Ishikawa (cell line): Measurements from ENCODE around the gene DTX1.

Experiments used
- CEBPB ChIP-seq: IDR thresholded peaks from 2 replicates; pipeline ENCODE4 v1.6.1; 2012
- CREB1 ChIP-seq: IDR thresholded peaks from 2 replicates; pipeline ENCODE4 v1.6.1; 2012; ENCODE audit warnings: low read depth
- EGR1 ChIP-seq: IDR thresholded peaks from 2 replicates; pipeline ENCODE4 v1.6.1; 2012
- EP300 ChIP-seq: IDR thresholded peaks from 2 replicates; pipeline ENCODE4 v1.6.1; 2012; ENCODE audit warnings: borderline replicate concordance
- FOXM1 ChIP-seq: IDR thresholded peaks from 2 replicates; pipeline ENCODE4 v1.6.1; 2012; ENCODE audit warnings: low read depth, borderline replicate concordance
- MAX ChIP-seq: IDR thresholded peaks from 2 replicates; pipeline ENCODE4 v1.6.1; 2012
- NFIC ChIP-seq: IDR thresholded peaks from 2 replicates; pipeline ENCODE4 v1.6.1; 2012
- RAD21 ChIP-seq: IDR thresholded peaks from 2 replicates; pipeline ENCODE4 v1.6.1; 2012; ENCODE audit warnings: low read depth
- REST ChIP-seq: IDR thresholded peaks from 2 replicates; pipeline ENCODE4 v1.6.1; 2012; ENCODE audit warnings: low read depth, mild to moderate bottlenecking
- TAF1 ChIP-seq: IDR thresholded peaks from 2 replicates; pipeline ENCODE4 v1.6.1; 2012; ENCODE audit warnings: low read depth, mild to moderate bottlenecking
- TCF12 ChIP-seq: IDR thresholded peaks from 2 replicates; pipeline ENCODE4 v1.6.1; 2012; ENCODE audit warnings: low read depth
- TEAD4 ChIP-seq: IDR thresholded peaks from 2 replicates; pipeline ENCODE4 v1.6.1; 2012
- USF1 ChIP-seq: IDR thresholded peaks from 2 replicates; pipeline ENCODE4 v1.6.1; 2012
- YY1 ChIP-seq: IDR thresholded peaks from 2 replicates; pipeline ENCODE4 v1.6.1; 2012; ENCODE audit warnings: low read depth
- ZBTB7A ChIP-seq: IDR thresholded peaks from 2 replicates; pipeline ENCODE4 v1.6.1; 2012; ENCODE audit warnings: low read depth

The DTX1 gene

GRCh38 chr12:113027726-113028125, 28.8 kb upstream of the DTX1 start:
- TF ChIP-seq TCF12 (no peak), EP300 (no peak), FOXM1 (no peak), ZBTB7A (no peak), TAF1 (no peak), YY1 (no peak), NFIC (no peak)

GRCh38 chr12:113030875-113031525, 25.5 kb upstream of the DTX1 start:
- TF ChIP-seq TAF1 (no peak), RAD21 (peak; percentile 71)

- TF ChIP-seq RAD21 (no peak), FOXM1 (no peak), TCF12 (no peak)
These were observed 16.6 kb upstream of the DTX1 start for GRCh38 chr12:113039911-113040445.

- TF ChIP-seq TAF1 = no peak
- no peak for TF ChIP-seq EP300
- TF ChIP-seq MAX = no peak
- no peak for TF ChIP-seq NFIC
- no peak for TF ChIP-seq TCF12
- no peak for TF ChIP-seq REST
- TF ChIP-seq CEBPB = no peak
- TF ChIP-seq EGR1 = no peak
- no peak for TF ChIP-seq CREB1
- no peak for TF ChIP-seq TEAD4
- TF ChIP-seq FOXM1 = no peak
These were observed 15.8 kb upstream of the DTX1 start for GRCh38 chr12:113040722-113041171.

GRCh38 chr12:113041560-113041959, 15.0 kb upstream of the DTX1 start:
- TF ChIP-seq USF1 = no peak
- TF ChIP-seq TCF12 = no peak
- TF ChIP-seq CREB1 = no peak
- TF ChIP-seq ZBTB7A = no peak
- TF ChIP-seq EGR1 = no peak
- no peak for TF ChIP-seq NFIC
- TF ChIP-seq MAX = no peak
- no peak for TF ChIP-seq CEBPB
- no peak for TF ChIP-seq TAF1
- no peak for TF ChIP-seq FOXM1
- no peak for TF ChIP-seq RAD21

GRCh38 chr12:113043240-113043639, 13.3 kb upstream of the DTX1 start:
- TF ChIP-seq MAX (no peak), REST (no peak), USF1 (no peak), CEBPB (no peak), EGR1 (no peak), RAD21 (no peak), TAF1 (no peak), TCF12 (no peak), TEAD4 (no peak), CREB1 (no peak), FOXM1 (no peak), YY1 (no peak), EP300 (no peak), NFIC (no peak), ZBTB7A (no peak)

GRCh38 chr12:113044516-113044915, 12.0 kb upstream of the DTX1 start:
- TF ChIP-seq NFIC = no peak
- no peak for TF ChIP-seq EGR1
- no peak for TF ChIP-seq MAX
- TF ChIP-seq RAD21 = no peak
- no peak for TF ChIP-seq TCF12
- TF ChIP-seq TEAD4 = no peak
- TF ChIP-seq REST = no peak
- no peak for TF ChIP-seq CREB1
- no peak for TF ChIP-seq ZBTB7A
- no peak for TF ChIP-seq USF1
- TF ChIP-seq CEBPB = no peak
- no peak for TF ChIP-seq TAF1
- no peak for TF ChIP-seq EP300
- no peak for TF ChIP-seq YY1
- no peak for TF ChIP-seq FOXM1
